ENCODE data around the gene PGM2L1. TPM values are rescaled to one million over a fixed set of nuclear protein-coding genes. Genes with fewer than 3 reads are reported as not detected.

PGM2L1 gene
- total RNA-seq, 1 donor from 2014 or later = 15.1 TPM

DNA sequence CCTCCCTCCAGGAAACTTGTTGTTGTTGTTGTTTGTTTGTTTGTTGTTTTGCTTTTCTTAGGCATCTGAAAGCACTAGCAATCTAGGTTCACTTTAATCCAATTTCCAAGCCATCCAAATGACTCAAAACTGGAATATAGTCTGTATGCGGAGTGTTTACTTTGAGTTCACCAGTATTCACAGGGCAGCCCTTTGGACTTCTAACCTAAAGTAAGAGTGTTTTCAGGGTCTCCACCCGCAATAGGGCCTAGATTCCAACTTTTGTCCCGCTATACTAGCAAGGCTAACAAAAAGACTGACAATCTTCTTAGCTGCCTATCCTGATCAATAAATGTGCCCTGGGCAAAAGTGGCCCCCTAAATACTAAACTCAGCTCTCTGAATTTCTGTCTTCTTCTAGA lies 13.6 kb downstream of the PGM2L1 start:
- TF ChIP-seq, protein P1, sequence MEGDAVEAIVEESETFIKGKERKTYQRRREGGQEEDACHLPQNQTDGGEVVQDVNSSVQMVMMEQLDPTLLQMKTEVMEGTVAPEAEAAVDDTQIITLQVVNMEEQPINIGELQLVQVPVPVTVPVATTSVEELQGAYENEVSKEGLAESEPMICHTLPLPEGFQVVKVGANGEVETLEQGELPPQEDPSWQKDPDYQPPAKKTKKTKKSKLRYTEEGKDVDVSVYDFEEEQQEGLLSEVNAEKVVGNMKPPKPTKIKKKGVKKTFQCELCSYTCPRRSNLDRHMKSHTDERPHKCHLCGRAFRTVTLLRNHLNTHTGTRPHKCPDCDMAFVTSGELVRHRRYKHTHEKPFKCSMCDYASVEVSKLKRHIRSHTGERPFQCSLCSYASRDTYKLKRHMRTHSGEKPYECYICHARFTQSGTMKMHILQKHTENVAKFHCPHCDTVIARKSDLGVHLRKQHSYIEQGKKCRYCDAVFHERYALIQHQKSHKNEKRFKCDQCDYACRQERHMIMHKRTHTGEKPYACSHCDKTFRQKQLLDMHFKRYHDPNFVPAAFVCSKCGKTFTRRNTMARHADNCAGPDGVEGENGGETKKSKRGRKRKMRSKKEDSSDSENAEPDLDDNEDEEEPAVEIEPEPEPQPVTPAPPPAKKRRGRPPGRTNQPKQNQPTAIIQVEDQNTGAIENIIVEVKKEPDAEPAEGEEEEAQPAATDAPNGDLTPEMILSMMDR (conservative IDR thresholded peaks at IDR 0.05) = no peak
- Mint-ChIP-seq H3K27ac (ENCODE audit: unreplicated experiment) (no peak overlapping the region), H3K36me3 (ENCODE audit: low read depth) (peaks cover 3% of the 10 kb centered on the region), H3K4me3 (no peak overlapping the region), H3K27me3 (ENCODE audit: low read depth) (no peaks in the 10 kb centered on the region), H3K4me1 (peaks cover 5% of the 10 kb centered on the region), H3K9me3 (peaks cover 2% of the 10 kb centered on the region)
- DNase-seq (ENCODE audit: low read depth, low spot score) = no peak

DNA sequence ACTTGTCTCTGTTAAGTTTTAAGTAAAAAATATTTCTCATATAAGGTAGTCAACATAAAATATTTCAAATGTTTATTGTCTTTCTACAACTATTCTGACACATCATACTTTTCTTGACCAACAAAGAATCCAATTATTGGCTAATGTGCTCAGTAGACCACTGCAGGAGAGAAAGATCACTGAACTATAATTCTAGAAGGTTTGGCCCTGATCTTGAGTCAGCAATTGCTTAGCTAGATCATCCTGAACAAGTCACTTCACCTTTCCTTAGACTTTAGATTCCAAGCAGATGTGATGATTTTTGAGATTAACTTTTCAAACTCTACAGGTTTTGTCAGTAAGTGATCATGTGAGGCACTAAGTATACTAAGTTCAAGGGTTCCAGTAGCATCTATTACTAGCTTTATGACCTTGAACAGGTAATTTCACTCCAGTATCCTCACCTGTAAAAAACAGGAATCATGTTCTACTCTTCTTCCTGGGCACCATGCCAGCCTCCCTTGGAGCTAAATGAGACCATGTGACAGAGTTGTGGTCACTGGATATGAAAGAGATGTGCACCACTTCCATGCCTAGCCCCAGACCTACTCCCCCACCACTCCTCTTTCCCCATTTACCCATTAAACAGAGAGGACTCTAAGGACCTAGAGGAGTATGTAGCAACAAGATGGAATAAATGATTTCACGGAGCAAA lies 17.3 kb downstream of the PGM2L1 start:
- Mint-ChIP-seq H3K27ac (ENCODE audit: unreplicated experiment) (no peak overlapping the region), H3K36me3 (ENCODE audit: low read depth) (peaks cover 3% of the 10 kb centered on the region), H3K27me3 (ENCODE audit: low read depth) (no peaks in the 10 kb centered on the region), H3K9me3 (peaks cover 7% of the 10 kb centered on the region), H3K4me3 (no peak overlapping the region), H3K4me1 (no peaks in the 10 kb centered on the region)
- DNase-seq (ENCODE audit: low read depth, low spot score) = no peak
- TF ChIP-seq, protein P1 (conservative IDR thresholded peaks at IDR 0.05) = no peak

DNA sequence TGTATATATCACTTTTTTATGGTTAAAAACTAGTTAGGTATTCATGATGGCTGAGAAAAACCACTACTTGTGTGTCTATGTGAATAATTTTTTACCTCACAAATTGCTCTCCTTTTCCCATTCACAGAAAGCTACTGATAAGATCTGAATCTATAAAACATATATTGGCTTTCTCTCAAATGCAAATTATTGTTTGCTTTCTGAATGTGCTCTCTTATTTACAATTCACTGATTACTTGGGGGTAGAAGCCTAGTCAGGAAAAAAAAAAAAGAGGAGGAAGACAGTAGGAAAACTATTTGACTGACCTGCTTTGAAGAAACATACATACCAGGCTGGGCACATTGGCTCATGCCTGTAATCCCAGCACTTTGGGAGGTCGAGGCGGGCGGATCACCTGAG lies 20.5 kb downstream of the PGM2L1 start:
- Mint-ChIP-seq H3K9me3 (peaks cover 7% of the 10 kb centered on the region), H3K4me1 (no peaks in the 10 kb centered on the region), H3K36me3 (ENCODE audit: low read depth) (peaks cover 5% of the 10 kb centered on the region), H3K27ac (ENCODE audit: unreplicated experiment) (no peak overlapping the region), H3K27me3 (ENCODE audit: low read depth) (no peaks in the 10 kb centered on the region), H3K4me3 (no peak overlapping the region)
- TF ChIP-seq, protein P1 (conservative IDR thresholded peaks at IDR 0.05) = no peak
- DNase-seq (ENCODE audit: low read depth, low spot score) = no peak

DNA sequence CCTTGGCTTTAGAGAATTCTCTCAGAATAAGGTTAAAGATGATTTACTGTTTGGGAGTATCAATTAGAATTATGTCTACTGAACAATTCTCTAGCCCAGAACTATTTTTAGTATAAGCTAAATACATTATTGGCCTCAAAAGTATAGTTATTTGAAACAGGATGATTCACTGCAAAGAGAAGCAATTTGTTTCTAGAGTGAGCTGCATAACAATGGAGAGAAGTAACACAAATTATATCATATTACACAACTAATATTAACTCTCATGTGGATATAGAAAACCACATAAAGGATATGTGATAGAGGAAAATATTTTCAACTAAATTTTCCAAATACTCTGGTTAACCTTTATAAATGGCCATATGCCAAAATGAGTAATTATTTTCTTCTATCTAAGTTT lies 24.9 kb downstream of the PGM2L1 start:
- Mint-ChIP-seq H3K27ac (ENCODE audit: unreplicated experiment) (no peak overlapping the region), H3K36me3 (ENCODE audit: low read depth) (peaks cover 2% of the 10 kb centered on the region), H3K4me3 (no peak overlapping the region), H3K9me3 (no peaks in the 10 kb centered on the region), H3K4me1 (peaks cover 6% of the 10 kb centered on the region), H3K27me3 (ENCODE audit: low read depth) (no peaks in the 10 kb centered on the region)
- TF ChIP-seq, protein P1 (conservative IDR thresholded peaks at IDR 0.05) = no peak
- no peak for DNase-seq (ENCODE audit: low read depth, low spot score)

DNA sequence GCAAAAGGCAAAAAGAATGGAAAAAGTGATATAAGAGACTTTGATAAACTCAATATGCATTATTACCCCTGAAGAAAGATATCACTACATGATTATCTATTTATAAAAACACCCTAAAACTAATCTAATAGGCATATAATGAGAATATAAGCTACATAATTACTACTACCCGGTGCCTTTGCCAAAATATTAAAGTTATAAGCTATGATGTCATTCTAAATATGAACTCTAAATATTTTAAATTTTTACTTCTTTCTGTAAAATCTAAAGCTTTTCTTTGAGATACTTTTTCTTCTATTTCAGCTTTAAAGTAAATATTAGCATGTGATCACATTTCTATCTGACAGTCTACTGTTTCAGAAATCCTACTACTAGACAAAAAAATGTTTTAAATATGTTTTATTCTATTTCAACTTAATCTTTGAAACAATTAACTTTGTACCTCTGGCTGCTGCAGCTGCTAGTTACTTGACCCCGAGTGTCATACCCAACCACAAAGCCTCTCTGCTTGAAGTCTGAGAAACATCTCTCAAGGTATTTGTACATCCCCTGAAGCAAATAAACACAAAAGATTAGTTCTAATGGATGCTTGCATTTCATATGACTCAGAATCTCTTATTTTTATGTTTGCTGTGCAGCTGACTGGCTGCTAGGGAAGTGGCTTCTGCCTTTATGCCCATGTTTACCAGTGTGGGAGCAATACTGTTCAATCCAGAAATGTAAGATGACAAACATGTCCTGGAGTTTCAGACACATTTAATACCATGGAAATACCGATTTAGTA lies 26.8 kb downstream of the PGM2L1 start:
- H3K4me3 Mint-ChIP-seq = no peak overlapping the region
- DNase-seq (ENCODE audit: low read depth, low spot score) = no peak
- peaks cover 6% of the 10 kb centered on the region for H3K4me1 Mint-ChIP-seq
- TF ChIP-seq, protein P1 (conservative IDR thresholded peaks at IDR 0.05) = no peak
- no peak overlapping the region for H3K27ac Mint-ChIP-seq (ENCODE audit: unreplicated experiment)
- peaks cover 2% of the 10 kb centered on the region for H3K36me3 Mint-ChIP-seq (ENCODE audit: low read depth)
- H3K9me3 Mint-ChIP-seq = no peaks in the 10 kb centered on the region
- no peaks in the 10 kb centered on the region for H3K27me3 Mint-ChIP-seq (ENCODE audit: low read depth)
